ENCODE data around the gene CYGB. TPM values are rescaled to one million over a fixed set of nuclear protein-coding genes. Genes with fewer than 3 reads are reported as not detected.

CYGB gene
- polyA plus RNA-seq, 1 of the 3 experiments (the other 2 are of a cell fraction) = 1.7 TPM

DNA sequence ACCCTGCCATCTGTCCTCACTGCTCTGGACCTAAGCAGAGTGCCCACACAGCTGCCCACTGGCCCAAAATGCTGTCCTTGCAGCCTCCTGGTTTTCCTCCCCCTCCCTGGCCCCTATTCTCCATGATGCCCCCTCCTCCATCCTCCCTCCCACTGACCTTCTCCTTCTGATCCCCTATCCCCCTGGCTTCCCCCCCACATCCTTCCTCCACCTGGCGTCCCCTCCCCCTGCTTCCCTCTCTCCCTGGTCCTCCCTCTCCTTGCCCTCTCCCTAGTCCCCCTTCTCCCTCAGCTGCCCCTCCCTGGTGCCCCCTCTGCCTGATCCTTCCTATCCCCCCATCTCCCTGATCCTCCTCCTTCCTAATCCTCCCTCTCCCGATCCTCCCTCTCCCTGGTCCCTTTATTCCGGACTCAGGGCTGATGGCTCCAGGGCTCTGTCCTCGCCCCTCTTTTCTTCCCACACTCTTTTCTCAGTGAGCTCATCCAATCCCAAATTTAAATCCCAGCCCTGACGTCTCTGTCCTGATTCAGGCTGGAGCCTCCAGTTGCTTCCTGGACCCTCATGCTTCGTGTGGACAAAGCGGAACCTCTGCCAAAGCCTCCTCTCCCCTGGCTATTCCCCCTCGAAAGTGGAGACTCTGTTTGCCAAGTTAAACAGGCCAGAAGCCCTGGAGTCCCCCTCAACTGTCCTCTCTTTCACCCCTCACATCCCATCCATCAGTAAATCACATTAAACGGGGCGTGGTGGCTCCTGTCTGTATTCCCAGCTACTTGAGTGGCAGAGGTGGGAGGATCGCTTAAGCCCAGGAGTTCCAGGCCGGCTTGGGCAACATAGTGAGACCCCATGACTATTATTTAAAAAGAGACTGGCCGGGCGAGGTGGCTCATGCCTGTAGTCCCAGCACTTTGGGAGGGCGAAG lies 18.2 kb downstream of the CYGB start:
- Histone ChIP-seq H2AFZ (ENCODE audit: low read depth) (no peak overlapping the region), H3K27ac (ENCODE audit: low read depth in 2 of 2, low read length in 1 of 2) (no peak overlapping the region), H3K9me3 (no peaks in the 10 kb centered on the region), H3K4me1 (ENCODE audit: control insufficient read depth in 1 of 2, insufficient read depth in 2 of 2, low read depth in 1 of 2, low read length in 1 of 2) (peaks cover 0 to 5% of the 10 kb centered on the region in 2 experiments; a peak in 1 of 4 replicates), H3F3A (replicated peaks; ENCODE audit: insufficient read depth) (no peaks in the 10 kb centered on the region), H3K4me3 (ENCODE audit: low read depth in 2 of 2, low read length in 1 of 2) (no peak overlapping the region), H4K20me1 (ENCODE audit: insufficient read depth) (no peaks in the 10 kb centered on the region), H3K4me2 (no peak overlapping the region), H3K27me3 (ENCODE audit: insufficient read depth) (peaks cover 17% of the 10 kb centered on the region; the same call in 1 of the 2 replicates), H3K9ac (no peak overlapping the region), H3K79me2 (ENCODE audit: insufficient read depth) (no peaks in the 10 kb centered on the region), H3K9me2 (no peaks in the 10 kb centered on the region), H3K36me3 (replicated peaks in 1 of 2; ENCODE audit: control insufficient read depth in 1 of 2, insufficient read depth in 2 of 2, low read length in 1 of 2) (no peaks in the 10 kb centered on the region)
- no peak for DNase-seq
- WGBS (ENCODE audit: low lambda C conversion rate) = 77% methylated on average over 15 of the region's 15 CpGs
- ChIA-PET POLR2A (interaction anchor here (3.4 kb wide), 1 partner anchor 26 kb away, joined by 26 read pairs; no protein-coding TSS in a partner anchor), CTCF (interaction anchor here (0.6 to 22.2 kb wide), 13 partner anchors 9 to 164 kb away, joined by 3 to 679 read pairs (median 13); partner anchors contain the start of genes AANAT, CYGB, PRCD and UBE2O)
- TF ChIP-seq, protein P1, sequence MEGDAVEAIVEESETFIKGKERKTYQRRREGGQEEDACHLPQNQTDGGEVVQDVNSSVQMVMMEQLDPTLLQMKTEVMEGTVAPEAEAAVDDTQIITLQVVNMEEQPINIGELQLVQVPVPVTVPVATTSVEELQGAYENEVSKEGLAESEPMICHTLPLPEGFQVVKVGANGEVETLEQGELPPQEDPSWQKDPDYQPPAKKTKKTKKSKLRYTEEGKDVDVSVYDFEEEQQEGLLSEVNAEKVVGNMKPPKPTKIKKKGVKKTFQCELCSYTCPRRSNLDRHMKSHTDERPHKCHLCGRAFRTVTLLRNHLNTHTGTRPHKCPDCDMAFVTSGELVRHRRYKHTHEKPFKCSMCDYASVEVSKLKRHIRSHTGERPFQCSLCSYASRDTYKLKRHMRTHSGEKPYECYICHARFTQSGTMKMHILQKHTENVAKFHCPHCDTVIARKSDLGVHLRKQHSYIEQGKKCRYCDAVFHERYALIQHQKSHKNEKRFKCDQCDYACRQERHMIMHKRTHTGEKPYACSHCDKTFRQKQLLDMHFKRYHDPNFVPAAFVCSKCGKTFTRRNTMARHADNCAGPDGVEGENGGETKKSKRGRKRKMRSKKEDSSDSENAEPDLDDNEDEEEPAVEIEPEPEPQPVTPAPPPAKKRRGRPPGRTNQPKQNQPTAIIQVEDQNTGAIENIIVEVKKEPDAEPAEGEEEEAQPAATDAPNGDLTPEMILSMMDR (IDR thresholded peaks at IDR 0.05) = no peak
- TF ChIP-seq RAD21 (IDR thresholded peaks at IDR 0.05; ENCODE audit: low read length) (no peak), EP300 (IDR thresholded peaks at IDR 0.05; ENCODE audit: borderline replicate concordance in 1 of 2, low read depth in 1 of 2, low read length in 1 of 2) (no peak), TCF12 (IDR thresholded peaks at IDR 0.05) (no peak), FOXJ3 (CRISPR knock-in tag; IDR thresholded peaks at IDR 0.05) (no peak), MXI1 (IDR thresholded peaks at IDR 0.05; ENCODE audit: low read depth, low read length) (no peak), POLR2AphosphoS5 (IDR thresholded peaks at IDR 0.05; ENCODE audit: low read depth, low read length) (no peak)
- TF ChIP-seq, protein P2, sequence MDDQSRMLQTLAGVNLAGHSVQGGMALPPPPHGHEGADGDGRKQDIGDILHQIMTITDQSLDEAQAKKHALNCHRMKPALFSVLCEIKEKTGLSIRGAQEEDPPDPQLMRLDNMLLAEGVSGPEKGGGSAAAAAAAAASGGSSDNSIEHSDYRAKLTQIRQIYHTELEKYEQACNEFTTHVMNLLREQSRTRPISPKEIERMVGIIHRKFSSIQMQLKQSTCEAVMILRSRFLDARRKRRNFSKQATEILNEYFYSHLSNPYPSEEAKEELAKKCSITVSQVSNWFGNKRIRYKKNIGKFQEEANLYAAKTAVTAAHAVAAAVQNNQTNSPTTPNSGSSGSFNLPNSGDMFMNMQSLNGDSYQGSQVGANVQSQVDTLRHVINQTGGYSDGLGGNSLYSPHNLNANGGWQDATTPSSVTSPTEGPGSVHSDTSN (IDR thresholded peaks at IDR 0.05) = no peak
- TF ChIP-seq, protein P3, sequence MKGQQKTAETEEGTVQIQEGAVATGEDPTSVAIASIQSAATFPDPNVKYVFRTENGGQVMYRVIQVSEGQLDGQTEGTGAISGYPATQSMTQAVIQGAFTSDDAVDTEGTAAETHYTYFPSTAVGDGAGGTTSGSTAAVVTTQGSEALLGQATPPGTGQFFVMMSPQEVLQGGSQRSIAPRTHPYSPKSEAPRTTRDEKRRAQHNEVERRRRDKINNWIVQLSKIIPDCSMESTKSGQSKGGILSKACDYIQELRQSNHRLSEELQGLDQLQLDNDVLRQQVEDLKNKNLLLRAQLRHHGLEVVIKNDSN (IDR thresholded peaks at IDR 0.05; ENCODE audit: borderline replicate concordance, low read depth) = no peak

DNA sequence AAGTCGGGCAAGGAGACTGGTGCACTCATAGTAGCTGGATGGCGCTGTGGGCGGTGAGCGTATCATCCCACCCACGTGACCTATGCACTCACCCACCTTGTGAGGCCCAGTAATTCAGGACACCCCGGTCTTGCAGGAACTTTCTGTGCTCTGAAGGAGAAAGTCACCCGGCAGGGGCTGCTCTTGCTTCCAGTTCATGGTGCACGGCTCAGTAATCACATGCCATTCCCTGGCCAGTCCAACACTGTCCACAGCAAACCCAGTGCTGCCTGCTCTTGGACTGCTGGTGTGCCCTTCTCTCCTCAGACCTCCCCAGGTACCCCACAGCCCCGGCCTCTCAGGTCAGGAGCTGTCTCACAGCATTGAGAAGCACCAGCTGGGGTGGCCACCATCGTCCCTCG lies 19.9 kb downstream of the CYGB start:
- 82% methylated on average over 7 of the region's 11 CpGs for WGBS (ENCODE audit: low lambda C conversion rate)
- CTCF ChIA-PET = interaction anchor here (0.9 to 22.2 kb wide), 8 partner anchors 8 to 166 kb away, joined by 3 to 679 read pairs (median 45); partner anchors contain the start of genes CYGB and PRCD
- POLR2A ChIA-PET = no interaction called here
- TF ChIP-seq, protein P2 (IDR thresholded peaks at IDR 0.05) = no peak
- TF ChIP-seq SIN3A (IDR thresholded peaks at IDR 0.05; ENCODE audit: borderline replicate concordance, low read depth, low read length) (no peak), FOXM1 (IDR thresholded peaks at IDR 0.05; ENCODE audit: low read depth) (no peak), MEF2A (IDR thresholded peaks at IDR 0.05; ENCODE audit: borderline replicate concordance, low read depth) (no peak), TCF12 (IDR thresholded peaks at IDR 0.05) (no peak), GATA2 (CRISPR knock-in tag; IDR thresholded peaks at IDR 0.05) (no peak), ELF1 (IDR thresholded peaks at IDR 0.05) (no peak), TEAD4 (IDR thresholded peaks at IDR 0.05; ENCODE audit: borderline replicate concordance, insufficient read depth) (no peak), RAD21 (IDR thresholded peaks at IDR 0.05; ENCODE audit: low read length) (no peak), EZH2phosphoT487 (IDR thresholded peaks at IDR 0.05; ENCODE audit: borderline replicate concordance, low read depth) (no peak)
- TF ChIP-seq, protein P4, sequence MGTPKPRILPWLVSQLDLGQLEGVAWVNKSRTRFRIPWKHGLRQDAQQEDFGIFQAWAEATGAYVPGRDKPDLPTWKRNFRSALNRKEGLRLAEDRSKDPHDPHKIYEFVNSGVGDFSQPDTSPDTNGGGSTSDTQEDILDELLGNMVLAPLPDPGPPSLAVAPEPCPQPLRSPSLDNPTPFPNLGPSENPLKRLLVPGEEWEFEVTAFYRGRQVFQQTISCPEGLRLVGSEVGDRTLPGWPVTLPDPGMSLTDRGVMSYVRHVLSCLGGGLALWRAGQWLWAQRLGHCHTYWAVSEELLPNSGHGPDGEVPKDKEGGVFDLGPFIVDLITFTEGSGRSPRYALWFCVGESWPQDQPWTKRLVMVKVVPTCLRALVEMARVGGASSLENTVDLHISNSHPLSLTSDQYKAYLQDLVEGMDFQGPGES (IDR thresholded peaks at IDR 0.05; ENCODE audit: low read depth, low read length) = no peak

More for the DNA sequence above, 19.9 kb downstream of the CYGB start:
- H3K9me3 ChIP-seq = no peaks in the 10 kb centered on the region
- no peaks in the 10 kb centered on the region for H3K36me3 ChIP-seq (replicated peaks in 1 of 2; ENCODE audit: control insufficient read depth in 1 of 2, insufficient read depth in 2 of 2, low read length in 1 of 2)
- no peak for DNase-seq
- H4K20me1 ChIP-seq (ENCODE audit: insufficient read depth) = no peaks in the 10 kb centered on the region
- H3K27ac ChIP-seq (ENCODE audit: low read depth in 2 of 2, low read length in 1 of 2) = no peak overlapping the region
- H3F3A ChIP-seq (replicated peaks; ENCODE audit: insufficient read depth) = no peaks in the 10 kb centered on the region
- no peak overlapping the region for H2AFZ ChIP-seq (ENCODE audit: low read depth)
- H3K27me3 ChIP-seq (ENCODE audit: insufficient read depth) = peaks cover 26% of the 10 kb centered on the region; the same call in 1 of the 2 replicates
- no peaks in the 10 kb centered on the region for H3K79me2 ChIP-seq (ENCODE audit: insufficient read depth)
- H3K4me3 ChIP-seq (ENCODE audit: low read depth in 2 of 2, low read length in 1 of 2) = no peak overlapping the region
- H3K4me2 ChIP-seq = no peak overlapping the region
- no peak overlapping the region for H3K9ac ChIP-seq
- H3K4me1 ChIP-seq (ENCODE audit: control insufficient read depth in 1 of 2, insufficient read depth in 2 of 2, low read depth in 1 of 2, low read length in 1 of 2) = no peaks in the 10 kb centered on the region
- H3K9me2 ChIP-seq = no peaks in the 10 kb centered on the region

Measured in SK-N-SH (cell line).